KBM-7 (cell line): ENCODE results near the gene SSBP3.

Experiments used
- DNase-seq: peaks from one replicate; pipeline ENCODE4 v3.0.0-alpha.2; 2015
- in situ Hi-C: fragments of 300-500 bp; cut with MboI; formaldehyde crosslinking; loops from 2 replicates; pipeline ENCODE4 v1.14.3; 2020; ENCODE audit warnings: low sequenced_read_pairs, low pct_unique_long_range_greater_than_20kb, mixed read lengths

The SSBP3 gene

DNA sequence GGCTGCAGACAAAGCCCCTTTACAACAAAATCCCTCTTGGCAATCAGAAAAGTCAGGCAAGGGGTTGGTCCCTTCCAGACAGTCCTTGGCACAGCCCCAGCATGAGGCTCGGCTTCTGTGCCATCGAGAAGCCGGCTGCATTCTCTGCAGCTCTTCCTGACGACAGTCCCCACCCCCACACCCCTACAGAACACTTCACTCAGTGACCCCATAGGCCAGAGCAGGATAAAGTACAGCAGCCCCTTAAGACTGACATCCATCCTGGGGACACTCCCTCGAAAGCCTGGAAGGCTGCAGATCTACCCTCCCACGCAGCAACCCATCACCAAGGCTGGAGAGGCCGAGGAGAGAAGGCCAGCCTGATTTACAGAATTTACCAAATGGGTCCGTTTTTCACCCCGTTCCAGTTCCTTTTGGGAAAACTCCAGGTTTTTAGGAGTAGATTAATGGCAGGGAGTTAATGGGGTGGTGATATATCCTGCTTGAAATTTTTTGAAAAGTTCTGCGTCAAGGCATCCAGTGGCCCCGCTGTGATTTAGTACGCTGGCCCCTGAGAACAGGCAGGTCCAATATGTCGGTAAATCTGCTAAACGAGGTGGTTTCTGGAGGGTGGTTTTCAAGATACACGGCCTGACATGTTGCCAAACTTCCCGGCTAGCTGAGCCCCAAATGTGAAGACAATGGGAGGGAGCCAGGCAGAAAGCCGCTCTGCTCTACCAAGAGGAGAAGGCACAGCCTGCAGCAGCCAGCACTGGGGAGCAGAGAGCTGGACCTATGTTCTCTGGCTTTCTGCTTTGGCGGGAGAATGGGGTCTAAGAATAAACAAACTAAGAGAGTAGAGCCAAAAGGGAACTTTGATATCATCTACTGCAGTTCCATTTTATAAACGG is 81.7 kb downstream of the SSBP3 start:
- in situ Hi-C loops: no loop called here
- DNase-seq: no peak

- no peak for DNase-seq
- in situ Hi-C loops: no loop called here
Measured at GRCh38 chr1:54323921-54324250, 82.3 kb downstream of the SSBP3 start.

DNA sequence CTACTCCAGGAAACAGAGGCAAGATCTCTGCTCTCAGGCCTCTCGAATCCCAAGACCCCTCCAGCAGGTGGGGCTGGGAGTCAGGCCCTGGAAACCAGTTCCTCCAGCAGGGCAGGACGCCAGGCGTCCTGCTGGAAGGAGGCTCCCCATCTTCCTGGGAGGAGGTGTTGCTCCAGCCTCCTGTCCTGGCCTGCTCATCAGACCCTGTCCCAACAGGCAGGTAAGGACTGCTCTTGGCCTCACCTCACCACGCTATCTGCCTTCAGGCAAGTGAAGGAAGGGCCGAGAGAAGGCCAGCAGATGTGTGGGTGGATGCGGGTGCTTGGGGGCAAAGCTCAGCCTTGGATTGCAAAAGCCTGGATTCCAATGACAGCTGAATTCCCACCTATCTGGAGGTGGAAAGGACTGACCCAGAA is 82.9 kb downstream of the SSBP3 start:
- in situ Hi-C loops: no loop called here
- no peak for DNase-seq

GRCh38 chr1:54318246-54318814 is 87.9 kb downstream of the SSBP3 start:
- no peak for DNase-seq
- in situ Hi-C loops: no loop called here

DNA sequence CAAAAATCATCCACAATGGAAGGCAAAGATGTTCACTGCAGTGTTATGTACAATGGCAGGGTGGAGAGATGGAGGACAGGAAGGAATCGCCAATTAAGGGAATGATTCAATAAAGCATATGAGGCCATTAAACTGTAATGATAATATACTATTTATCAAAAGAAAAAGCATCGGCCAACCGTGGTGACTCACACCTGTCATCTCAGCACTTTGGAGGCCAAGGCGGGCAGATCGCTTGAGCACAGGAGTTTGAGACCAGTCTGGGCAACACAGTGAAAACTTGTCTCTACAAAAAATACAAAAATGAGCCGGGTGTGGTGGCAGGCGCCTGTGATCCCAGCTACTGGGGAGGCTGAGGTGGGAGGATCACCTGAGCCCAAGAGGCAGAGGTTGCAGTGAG is 89.1 kb downstream of the SSBP3 start:
- no peak for DNase-seq
- in situ Hi-C loops: no loop called here

- DNase-seq: no peak
- in situ Hi-C loops: no loop called here
Measured at GRCh38 chr1:54315099-54315498, 91.1 kb downstream of the SSBP3 start.

- in situ Hi-C loops: no loop called here
Measured at GRCh38 chr1:54314696-54315095, 91.5 kb downstream of the SSBP3 start.

DNA sequence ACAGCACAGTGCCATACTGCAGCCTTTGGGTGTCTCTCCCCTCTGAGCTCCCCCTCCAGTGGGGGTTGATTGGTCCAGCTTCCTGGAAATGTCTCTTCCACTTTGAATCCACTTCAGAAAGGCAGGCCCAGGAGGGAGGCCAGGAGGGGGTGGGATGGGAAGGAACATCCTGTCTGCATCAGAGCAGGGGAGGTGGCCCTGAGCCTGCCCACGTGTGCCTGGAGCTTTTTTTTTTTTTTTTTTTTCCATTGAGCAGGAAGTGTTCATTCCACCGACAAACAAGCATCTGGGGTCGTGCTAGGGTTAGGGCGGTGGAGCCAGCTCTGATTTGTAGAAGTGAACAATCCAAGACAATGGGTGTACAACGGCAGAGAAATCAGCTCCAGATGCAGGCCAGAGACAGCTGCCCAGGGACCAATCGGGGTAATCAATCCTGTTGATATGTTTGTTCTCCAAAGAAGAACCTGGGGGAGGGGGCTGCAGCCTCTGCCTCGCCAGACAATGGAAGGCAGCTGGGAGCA is 93.3 kb downstream of the SSBP3 start:
- in situ Hi-C loops: no loop called here
- DNase-seq: peak; percentile 31

More at GRCh38 chr1:54314696-54315095, 91.5 kb downstream of the SSBP3 start:
- no peak for DNase-seq

- no peak for DNase-seq
- in situ Hi-C loops: no loop called here
Measured at GRCh38 chr1:54311506-54311905, 94.7 kb downstream of the SSBP3 start.

DNA sequence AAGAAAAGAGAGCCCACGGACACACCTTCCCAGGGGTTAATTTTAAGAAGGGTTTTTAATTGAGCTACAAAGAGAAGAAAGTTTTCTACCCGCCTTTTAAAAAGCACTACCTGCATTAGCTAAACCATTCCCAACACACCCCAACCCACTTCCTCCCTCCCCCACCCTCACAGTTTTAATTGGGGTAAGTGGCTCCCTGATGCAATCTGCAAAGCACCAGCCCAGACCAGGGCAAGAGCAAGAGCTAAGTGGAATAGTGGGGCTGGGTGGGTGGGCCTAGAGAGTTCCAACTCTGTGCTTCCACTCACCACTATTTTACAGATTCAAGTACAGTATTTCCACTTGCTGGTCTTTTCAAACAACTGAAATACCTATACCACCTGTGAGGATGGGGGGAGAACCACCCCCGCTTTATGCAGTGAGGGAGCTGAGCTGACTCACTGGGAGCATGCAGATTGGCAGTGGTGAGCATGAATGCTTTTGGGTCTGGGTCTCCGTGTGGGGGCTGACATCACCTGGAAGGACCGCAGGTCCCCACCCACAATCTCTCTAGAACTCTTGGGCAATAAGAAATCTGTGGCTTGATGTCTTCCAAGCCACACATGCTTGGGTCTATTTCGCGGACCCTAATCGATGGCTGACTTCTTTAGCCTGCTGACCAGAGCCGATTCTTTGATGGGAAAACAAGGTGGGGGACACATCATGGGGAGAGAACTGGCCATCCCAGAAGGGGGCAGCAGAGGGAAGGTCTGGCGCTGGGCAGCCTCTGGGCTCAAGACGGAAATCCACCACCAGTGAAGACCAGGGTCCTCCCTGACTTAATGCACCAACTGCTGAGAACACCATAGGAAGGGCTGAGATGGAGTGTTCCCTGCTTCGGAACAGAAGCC is 95.5 kb downstream of the SSBP3 start:
- in situ Hi-C loops: no loop called here
- DNase-seq: peak; percentile 36

- in situ Hi-C loops: no loop called here
- no peak for DNase-seq
Measured at GRCh38 chr1:54309631-54310366, 96.4 kb downstream of the SSBP3 start.

DNA sequence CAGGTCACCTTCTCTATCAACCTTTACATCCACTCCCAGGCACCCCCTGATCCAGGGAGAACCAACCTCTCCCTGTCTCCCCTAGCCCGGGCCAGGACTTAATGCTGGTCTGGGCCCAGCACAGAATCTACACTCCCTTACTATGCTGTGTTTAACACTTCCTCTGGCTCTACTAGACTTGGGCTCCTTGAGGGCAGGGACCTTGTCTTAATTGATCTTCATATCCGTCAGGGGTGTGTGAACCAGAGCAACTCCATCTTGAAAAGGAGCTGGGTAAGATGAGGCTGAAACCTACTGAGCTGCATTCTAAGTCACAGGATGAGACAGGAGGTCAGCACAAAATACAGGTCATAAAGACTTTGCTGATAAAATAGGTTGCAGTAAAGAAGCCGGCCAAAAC is 98.9 kb downstream of the SSBP3 start:
- in situ Hi-C loops: no loop called here
- DNase-seq: no peak

- DNase-seq: no peak
- in situ Hi-C loops: no loop called here
Measured at GRCh38 chr1:54305906-54306514, 100.2 kb downstream of the SSBP3 start.

- DNase-seq: no peak
- in situ Hi-C loops: no loop called here
Measured at GRCh38 chr1:54304518-54304917, 101.7 kb downstream of the SSBP3 start.

GRCh38 chr1:54302951-54303843 is 103.0 kb downstream of the SSBP3 start:
- in situ Hi-C loops: no loop called here
- DNase-seq: no peak

- no peak for DNase-seq
- in situ Hi-C loops: no loop called here
Measured at GRCh38 chr1:54302549-54302948, 103.6 kb downstream of the SSBP3 start.

DNA sequence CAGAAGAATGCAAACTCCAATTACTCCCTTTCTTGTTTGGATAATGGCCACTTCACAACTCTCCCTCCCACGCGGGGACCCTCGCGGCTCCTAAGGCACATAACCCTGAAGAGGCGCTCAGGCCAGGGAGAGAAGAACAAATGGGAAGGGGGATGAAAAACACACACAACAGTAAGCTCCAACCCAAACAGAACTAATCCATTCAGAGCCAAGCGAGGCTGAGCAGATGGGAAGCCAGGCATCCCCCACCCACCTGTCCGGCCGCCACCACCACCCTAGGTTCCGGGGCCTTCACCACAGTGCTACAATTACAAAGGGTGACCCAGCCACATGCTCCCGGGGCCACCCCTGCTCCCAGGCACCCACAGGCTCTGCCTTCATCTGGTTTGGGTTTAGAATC is 104.7 kb downstream of the SSBP3 start:
- in situ Hi-C loops: no loop called here
- no peak for DNase-seq

GRCh38 chr1:54300401-54300800 is 105.8 kb downstream of the SSBP3 start:
- in situ Hi-C loops: no loop called here
- no peak for DNase-seq
